HG03342 (cell line): ENCODE results near the gene LAMB4.
A peak's percentile ranks its signal among the peaks of the same experiment; 100 is the strongest.

Experiments used
- ATAC-seq: cut with Tn5 transposase; IDR thresholded peaks from one replicate; pipeline ENCODE4 v1.9.1; 2021; ENCODE audit warnings: mild to moderate bottlenecking, moderate library complexity; ENCODE audit not compliant: unreplicated experiment

The LAMB4 gene

GRCh38 chr7:108142675-108143259 is 12.6 kb upstream of the LAMB4 start:
- ATAC-seq = no peak

- no peak for ATAC-seq
Measured at GRCh38 chr7:108142180-108142579, 12.0 kb upstream of the LAMB4 start.

GRCh38 chr7:108140671-108141070 is 10.5 kb upstream of the LAMB4 start:
- ATAC-seq = no peak

GRCh38 chr7:108138911-108139310 is 8.8 kb upstream of the LAMB4 start:
- ATAC-seq = no peak

GRCh38 chr7:108137993-108138392 is 7.8 kb upstream of the LAMB4 start:
- ATAC-seq = no peak

GRCh38 chr7:108137040-108137439 is 6.9 kb upstream of the LAMB4 start:
- ATAC-seq = no peak

- peak; percentile 18 for ATAC-seq
Measured at GRCh38 chr7:108136191-108136688, 6.1 kb upstream of the LAMB4 start.

- ATAC-seq = peak; percentile 97
Measured at GRCh38 chr7:108135446-108136190, 5.5 kb upstream of the LAMB4 start.

GRCh38 chr7:108134486-108134885 is 4.3 kb upstream of the LAMB4 start:
- no peak for ATAC-seq

- ATAC-seq = no peak
Measured at GRCh38 chr7:108132551-108133265, 2.5 kb upstream of the LAMB4 start.

- ATAC-seq = no peak
Measured at GRCh38 chr7:108129018-108129965, 869 bp downstream of the LAMB4 start.

- no peak for ATAC-seq
Measured at GRCh38 chr7:108128514-108128913, 1.6 kb downstream of the LAMB4 start.

GRCh38 chr7:108127461-108127860 is 2.7 kb downstream of the LAMB4 start:
- no peak for ATAC-seq

- ATAC-seq = no peak
Measured at GRCh38 chr7:108124820-108125219, 5.3 kb downstream of the LAMB4 start.

GRCh38 chr7:108122181-108122580 is 8.0 kb downstream of the LAMB4 start:
- ATAC-seq = no peak

GRCh38 chr7:108120933-108121332 is 9.2 kb downstream of the LAMB4 start:
- ATAC-seq = no peak

- no peak for ATAC-seq
Measured at GRCh38 chr7:108120196-108120595, 10.0 kb downstream of the LAMB4 start.

- no peak for ATAC-seq
Measured at GRCh38 chr7:108118959-108119358, 11.2 kb downstream of the LAMB4 start.

GRCh38 chr7:108114117-108114841 is 15.9 kb downstream of the LAMB4 start:
- peak; percentile 85 for ATAC-seq

- ATAC-seq = no peak
Measured at GRCh38 chr7:108112683-108113082, 17.5 kb downstream of the LAMB4 start.
